Hepatocyte (in vitro differentiated cells): ENCODE data around the gene PLA2G4E. TPM values are rescaled to one million over a fixed set of nuclear protein-coding genes. Genes with fewer than 3 reads are reported as not detected.

ENCODE experiments used
- DNase-seq: peaks from one replicate; pipeline ENCODE4 v3.0.0-alpha.2; 2016; ENCODE audit warnings: low spot score
- H2AFZ ChIP-seq: fragments of 200-600 bp; sonication (generic); 2 replicates; pipeline ENCODE4 v1.6.0; 2016; ENCODE audit warnings: antibody characterized with exemption, mild to moderate bottlenecking
- H3K27ac ChIP-seq: fragments of 200-600 bp; sonication (generic); 2 replicates; pipeline ENCODE4 v1.5.1; 2016; ENCODE audit warnings: mild to moderate bottlenecking
- H3K27me3 ChIP-seq: fragments of 200-600 bp; sonication (generic); 2 replicates; pipeline ENCODE4 v1.6.1; 2016
- H3K36me3 ChIP-seq: fragments of 200-600 bp; sonication (generic); replicated peaks from 2 replicates; pipeline ENCODE4 v1.5.1; 2016; ENCODE audit warnings: low read depth; ENCODE audit not compliant: insufficient read depth
- H3K4me1 ChIP-seq: fragments of 200-600 bp; sonication (generic); 2 replicates; pipeline ENCODE4 v1.5.1; 2016; ENCODE audit warnings: mild to moderate bottlenecking, moderate library complexity; ENCODE audit not compliant: insufficient read depth
- H3K4me2 ChIP-seq: fragments of 200-600 bp; sonication (generic); 2 replicates; pipeline ENCODE4 v1.6.0; 2016
- H3K4me3 ChIP-seq: fragments of 200-600 bp; sonication (generic); 2 replicates; pipeline ENCODE4 v1.5.1; 2016; ENCODE audit warnings: mild to moderate bottlenecking
- H3K79me2 ChIP-seq: fragments of 200-600 bp; sonication (generic); 2 replicates; pipeline ENCODE4 v1.6.0; 2017; ENCODE audit warnings: mild to moderate bottlenecking
- H3K9me2 ChIP-seq: fragments of 200-600 bp; sonication (generic); replicated peaks from 2 replicates; pipeline ENCODE4 v1.6.0; 2017; ENCODE audit warnings: mild to moderate bottlenecking; ENCODE audit not compliant: insufficient read depth
- H3K9me3 ChIP-seq: fragments of 200-600 bp; sonication (generic); 2 replicates; pipeline ENCODE4 v1.5.1; 2016; ENCODE audit warnings: low read depth, mild to moderate bottlenecking
- H4K20me1 ChIP-seq: fragments of 200-600 bp; sonication (generic); 2 replicates; pipeline ENCODE4 v1.6.0; 2016; ENCODE audit warnings: mild to moderate bottlenecking; ENCODE audit not compliant: insufficient read depth, poor library complexity, severe bottlenecking
- EZH2 ChIP-seq: fragments of 200-600 bp; sonication (generic); IDR thresholded peaks from 2 replicates; pipeline ENCODE4 v1.6.1; 2016; ENCODE audit warnings: antibody characterized with exemption, mild to moderate bottlenecking, borderline replicate concordance
- EZH2phosphoT487 ChIP-seq: fragments of 200-600 bp; sonication (generic); IDR thresholded peaks from one replicate; pipeline ENCODE4 v1.6.1; 2018; ENCODE audit warnings: antibody characterized with exemption, mild to moderate bottlenecking, low read depth, moderate library complexity; ENCODE audit not compliant: unreplicated experiment, severe bottlenecking
- WGBS: methylation state at CpG from one replicate; pipeline ENCODE4 v1.1.6; 2016; ENCODE audit warnings: low lambda C conversion rate; ENCODE audit errors: missing lambda C conversion rate; 5-methylcytosine and 5-hydroxymethylcytosine counted together
- polyA plus RNA-seq: library from polyadenylated mRNA; unstranded; fragments of >200 nt; fragmentation: Nextera tagmentation; extraction: Ambion mirVana; gene quantifications from 2 replicates; pipeline ENCODE4 v1.2.1, GENCODE V29; 2016
- total RNA-seq: library from RNA; depleted of rRNA; stranded (reverse); fragments of >200 nt; gene quantifications from 2 replicates; pipeline ENCODE4 v1.2.3, GENCODE V29; 2014
- TF ChIP-seq, protein P1 (sequence below): fragments of 200-600 bp; sonication (generic); IDR thresholded peaks from 2 replicates; pipeline ENCODE4 v1.5.1; 2016; ENCODE audit warnings: antibody characterized with exemption, mild to moderate bottlenecking; ENCODE audit not compliant: poor library complexity

The PLA2G4E gene
- total and polyA plus RNA-seq, 2 experiments from 2014 or later = 0.07 to 0.54 TPM

DNA sequence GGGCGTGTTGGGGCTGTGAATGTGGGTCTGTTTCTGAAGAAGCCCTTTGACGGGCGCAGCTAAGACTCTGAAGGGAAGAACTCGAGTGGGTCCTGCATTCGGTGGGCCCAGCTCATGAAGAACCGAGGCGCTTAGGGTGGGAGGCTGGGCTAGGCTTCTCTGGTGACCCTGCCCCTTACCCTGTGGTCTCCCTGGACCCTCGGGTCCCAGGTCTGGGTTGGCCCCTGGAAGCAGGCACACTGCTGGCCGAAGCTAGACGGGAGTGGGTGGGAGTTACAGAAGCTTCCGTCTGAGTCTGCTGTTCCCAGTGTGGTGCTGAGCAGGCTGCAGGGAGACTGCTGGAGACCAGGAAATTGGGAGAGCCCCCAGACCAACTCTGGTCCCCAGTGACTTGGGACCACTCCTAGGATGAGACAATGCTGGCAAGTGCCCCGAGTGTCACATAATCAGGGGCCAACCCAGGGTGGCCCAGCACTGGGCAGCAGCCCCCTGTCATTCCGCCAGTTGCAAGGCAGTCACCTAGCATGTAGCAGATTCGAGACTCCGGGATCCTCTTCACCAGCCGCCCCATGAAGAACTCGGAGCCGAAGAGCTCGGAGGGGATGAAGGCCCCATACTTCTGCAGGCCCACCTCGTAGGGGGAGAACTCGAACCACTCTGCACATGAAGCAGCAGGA is 31.8 kb downstream of the PLA2G4E start:
- H4K20me1 ChIP-seq = no peaks in the 10 kb centered on the region
- H2AFZ ChIP-seq = no peak overlapping the region
- no peak overlapping the region for H3K4me3 ChIP-seq

GRCh38 chr15:41987925-41988275 is 32.9 kb downstream of the PLA2G4E start:
- Histone ChIP-seq H3K4me3 (no peak overlapping the region), H3K27me3 (no peaks in the 10 kb centered on the region), H3K4me1 (no peaks in the 10 kb centered on the region), H2AFZ (no peak overlapping the region), H3K79me2 (no peaks in the 10 kb centered on the region), H3K9me3 (no peaks in the 10 kb centered on the region), H3K4me2 (no peak overlapping the region), H4K20me1 (no peaks in the 10 kb centered on the region), H3K36me3 (no peaks in the 10 kb centered on the region), H3K9me2 (no peaks in the 10 kb centered on the region), H3K27ac (no peak overlapping the region)
- 80% methylated on average over 5 of the region's 11 CpGs for WGBS
- TF ChIP-seq EZH2 = no peak
- TF ChIP-seq EZH2phosphoT487 = no peak
- TF ChIP-seq, protein P1, sequence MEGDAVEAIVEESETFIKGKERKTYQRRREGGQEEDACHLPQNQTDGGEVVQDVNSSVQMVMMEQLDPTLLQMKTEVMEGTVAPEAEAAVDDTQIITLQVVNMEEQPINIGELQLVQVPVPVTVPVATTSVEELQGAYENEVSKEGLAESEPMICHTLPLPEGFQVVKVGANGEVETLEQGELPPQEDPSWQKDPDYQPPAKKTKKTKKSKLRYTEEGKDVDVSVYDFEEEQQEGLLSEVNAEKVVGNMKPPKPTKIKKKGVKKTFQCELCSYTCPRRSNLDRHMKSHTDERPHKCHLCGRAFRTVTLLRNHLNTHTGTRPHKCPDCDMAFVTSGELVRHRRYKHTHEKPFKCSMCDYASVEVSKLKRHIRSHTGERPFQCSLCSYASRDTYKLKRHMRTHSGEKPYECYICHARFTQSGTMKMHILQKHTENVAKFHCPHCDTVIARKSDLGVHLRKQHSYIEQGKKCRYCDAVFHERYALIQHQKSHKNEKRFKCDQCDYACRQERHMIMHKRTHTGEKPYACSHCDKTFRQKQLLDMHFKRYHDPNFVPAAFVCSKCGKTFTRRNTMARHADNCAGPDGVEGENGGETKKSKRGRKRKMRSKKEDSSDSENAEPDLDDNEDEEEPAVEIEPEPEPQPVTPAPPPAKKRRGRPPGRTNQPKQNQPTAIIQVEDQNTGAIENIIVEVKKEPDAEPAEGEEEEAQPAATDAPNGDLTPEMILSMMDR = no peak
- no peak for DNase-seq

More for the DNA sequence above, 31.8 kb downstream of the PLA2G4E start:
- no peak for DNase-seq
- Histone ChIP-seq H3K4me1 (no peaks in the 10 kb centered on the region), H3K79me2 (no peaks in the 10 kb centered on the region), H3K27me3 (no peaks in the 10 kb centered on the region), H3K4me2 (no peak overlapping the region), H3K9me2 (no peaks in the 10 kb centered on the region), H3K36me3 (no peaks in the 10 kb centered on the region), H3K27ac (no peak overlapping the region), H3K9me3 (no peaks in the 10 kb centered on the region)
- 82% methylated on average over 20 of the region's 21 CpGs for WGBS
- TF ChIP-seq EZH2phosphoT487 = no peak
- TF ChIP-seq, protein P1 = no peak
- no peak for TF ChIP-seq EZH2

GRCh38 chr15:41987246-41987924 is 33.5 kb downstream of the PLA2G4E start:
- no peaks in the 10 kb centered on the region for H3K4me1 ChIP-seq
- no peaks in the 10 kb centered on the region for H3K36me3 ChIP-seq
- no peaks in the 10 kb centered on the region for H3K27me3 ChIP-seq
- no peaks in the 10 kb centered on the region for H3K9me3 ChIP-seq
- H3K79me2 ChIP-seq = no peaks in the 10 kb centered on the region
- H3K27ac ChIP-seq = no peak overlapping the region
- no peak overlapping the region for H3K4me3 ChIP-seq
- H3K4me2 ChIP-seq = no peak overlapping the region
- 93% methylated on average over 15 of the region's 17 CpGs for WGBS
- no peak for DNase-seq
- no peak overlapping the region for H2AFZ ChIP-seq
- TF ChIP-seq EZH2 (no peak), EZH2phosphoT487 (no peak)
- TF ChIP-seq, protein P1 = no peak
- no peaks in the 10 kb centered on the region for H3K9me2 ChIP-seq
- no peaks in the 10 kb centered on the region for H4K20me1 ChIP-seq
